ENCODE measurements around the gene RELN. TPM values are rescaled to one million over a fixed set of nuclear protein-coding genes. Genes with fewer than 3 reads are reported as not detected.

The RELN gene
- total and polyA plus RNA-seq, 8 donors = 3.6 to 20.1 (median 15.3) TPM

- intact Hi-C loops (cut with DNase I) = no loop called here
- no peak for TF ChIP-seq CTCF (IDR thresholded peaks at IDR 0.05)
- ATAC-seq = no peak
Observed at GRCh38 chr7:103658055-103659005, 331.1 kb downstream of the RELN start.

GRCh38 chr7:103657474-103657894, 332.0 kb downstream of the RELN start:
- intact Hi-C loops (cut with DNase I) = no loop called here
- no peaks in the 10 kb centered on the region for H3K27me3 ChIP-seq
- no peaks in the 10 kb centered on the region for H3K4me1 ChIP-seq
- no peak for TF ChIP-seq CTCF (IDR thresholded peaks at IDR 0.05)
- DNase-seq = no peak
- H3K4me3 ChIP-seq = no peak overlapping the region
- H3K27ac ChIP-seq = no peak overlapping the region
- no peaks in the 10 kb centered on the region for H3K9me3 ChIP-seq
- no peaks in the 10 kb centered on the region for H3K36me3 ChIP-seq
- ATAC-seq = no peak

More at GRCh38 chr7:103658055-103659005, 331.1 kb downstream of the RELN start:
- Histone ChIP-seq H3K4me1 (no peaks in the 10 kb centered on the region), H3K4me3 (no peak overlapping the region), H3K9me3 (no peaks in the 10 kb centered on the region), H3K27ac (no peak overlapping the region), H3K36me3 (no peaks in the 10 kb centered on the region), H3K27me3 (no peaks in the 10 kb centered on the region)
- DNase-seq = no peak

- ATAC-seq = no peak
- no peak for TF ChIP-seq CTCF (IDR thresholded peaks at IDR 0.05)
- intact Hi-C loops (cut with DNase I) = no loop called here
Observed at GRCh38 chr7:103656221-103656620, 333.2 kb downstream of the RELN start.

GRCh38 chr7:103651593-103652377, 337.7 kb downstream of the RELN start:
- Histone ChIP-seq H3K27me3 (no peaks in the 10 kb centered on the region), H3K9me3 (peaks cover 0 to 16% of the 10 kb centered on the region in 2 donors), H3K4me3 (no peak overlapping the region), H3K27ac (no peak overlapping the region), H3K36me3 (no peaks in the 10 kb centered on the region), H3K4me1 (no peaks in the 10 kb centered on the region)
- no peak for ATAC-seq
- TF ChIP-seq CTCF (IDR thresholded peaks at IDR 0.05) = no peak
- DNase-seq = no peak
- intact Hi-C loops (cut with DNase I) = no loop called here

More at GRCh38 chr7:103656221-103656620, 333.2 kb downstream of the RELN start:
- H3K9me3 ChIP-seq = no peaks in the 10 kb centered on the region
- DNase-seq = no peak
- H3K4me1 ChIP-seq = no peaks in the 10 kb centered on the region
- no peak overlapping the region for H3K4me3 ChIP-seq
- H3K27ac ChIP-seq = no peak overlapping the region
- no peaks in the 10 kb centered on the region for H3K27me3 ChIP-seq
- H3K36me3 ChIP-seq = no peaks in the 10 kb centered on the region

GRCh38 chr7:103649052-103649451, 340.4 kb downstream of the RELN start:
- Histone ChIP-seq H3K27ac (no peak overlapping the region), H3K9me3 (peaks cover 0 to 28% of the 10 kb centered on the region in 2 donors), H3K4me3 (no peak overlapping the region), H3K36me3 (no peaks in the 10 kb centered on the region), H3K27me3 (no peaks in the 10 kb centered on the region), H3K4me1 (no peaks in the 10 kb centered on the region)
- no peak for TF ChIP-seq CTCF (IDR thresholded peaks at IDR 0.05)
- no peak for DNase-seq
- intact Hi-C loops (cut with DNase I) = no loop called here
- no peak for ATAC-seq

All from left lung (tissue), 10 donors.